Dedifferentiated amniotic fluid mesenchymal stem cell (primary cell): ENCODE measurements around the gene EIF2D.

Experiments used
- DNase-seq: peaks from one replicate; pipeline ENCODE4 v3.0.0-alpha.2; 2016; ENCODE audit errors: extremely low spot score

EIF2D gene

GRCh38 chr1:206550446-206550845 is 61.8 kb downstream of the EIF2D start:
- no peak for DNase-seq

DNA sequence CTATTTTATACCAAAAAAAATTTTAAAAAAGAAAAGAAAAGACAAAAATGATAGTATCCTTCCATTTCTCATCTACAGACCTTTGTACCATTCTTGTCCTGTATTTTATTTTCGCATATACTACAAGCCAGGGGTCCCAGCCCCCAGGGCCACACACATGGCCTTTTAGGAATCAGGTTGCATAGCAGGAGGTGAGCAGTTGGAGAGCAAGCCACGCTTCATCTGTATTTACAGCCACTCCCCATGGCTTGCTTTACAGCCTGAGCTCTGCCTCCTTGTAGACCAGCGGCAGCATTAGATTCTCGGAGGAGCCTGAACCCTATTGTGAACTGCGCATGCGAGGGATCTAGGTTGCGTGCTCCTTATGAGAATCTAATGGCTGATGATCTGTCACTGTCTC is 65.2 kb downstream of the EIF2D start:
- DNase-seq = no peak

DNA sequence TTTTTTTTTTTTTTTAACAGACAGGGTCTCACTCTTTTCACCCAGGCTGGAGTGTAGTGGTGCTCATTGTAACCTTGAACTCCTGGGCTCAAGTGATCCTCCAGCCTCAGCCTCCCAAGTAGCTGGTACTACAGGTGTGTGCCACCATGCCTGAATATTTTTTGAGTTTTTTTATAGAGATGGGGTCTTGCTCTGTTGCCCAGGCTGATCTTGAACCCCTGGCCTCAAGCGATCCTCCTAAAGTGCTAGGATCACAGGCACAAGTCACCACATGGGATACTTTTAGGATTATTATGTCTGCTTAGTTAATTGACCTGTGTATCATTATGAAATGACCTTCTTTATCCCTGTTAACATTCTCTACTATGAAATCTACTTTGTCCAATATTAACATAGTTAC is 66.9 kb downstream of the EIF2D start:
- DNase-seq = no peak

- DNase-seq = peak; percentile 31
Observed at GRCh38 chr1:206544562-206545257, 67.6 kb downstream of the EIF2D start.
